ENCODE results near the gene BACE2.

- TF ChIP-seq CTCF (IDR thresholded peaks at IDR 0.05) = no peak
- no peak for TF ChIP-seq POLR2A (IDR thresholded peaks at IDR 0.05)
Measured at GRCh38 chr21:41282412-41282811, 114.5 kb downstream of the BACE2 start.

Measured in right lobe of liver (tissue), 4 donors.